GM18870 (cell line): Measurements from ENCODE around the gene UBQLN1.
A peak's percentile ranks its signal among the peaks of the same experiment; 100 is the strongest.
"Not testable (repeated sequence)": the region's sequence is repeated elsewhere in the genome, so short reads cannot be mapped to it uniquely, and the experiment has no call there.

Source experiments
- ATAC-seq: cut with Tn5 transposase; IDR thresholded peaks from one replicate; pipeline ENCODE4 v1.9.1; 2021; ENCODE audit warnings: moderate library complexity; ENCODE audit not compliant: unreplicated experiment

Gene UBQLN1

DNA sequence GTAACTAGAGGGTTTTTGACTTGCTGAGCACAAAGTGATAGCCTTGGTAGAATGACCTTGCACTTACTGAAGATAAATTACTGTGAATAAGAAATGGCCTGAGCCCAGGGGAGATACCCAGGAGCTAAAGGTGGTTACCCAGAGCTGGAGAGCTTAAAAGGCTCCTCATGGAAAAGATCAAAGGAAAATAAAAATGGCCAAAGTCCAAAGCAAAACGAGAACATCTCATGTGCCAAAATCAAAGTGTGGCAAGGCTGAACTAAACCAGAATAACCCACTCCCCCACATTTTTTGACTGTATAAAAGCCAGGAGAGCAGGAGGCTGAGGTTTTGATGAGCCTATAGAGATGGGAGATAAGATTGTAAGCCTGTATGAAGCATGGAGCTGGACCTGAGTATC, 70.4 kb downstream of the UBQLN1 start:
- ATAC-seq: no peak

DNA sequence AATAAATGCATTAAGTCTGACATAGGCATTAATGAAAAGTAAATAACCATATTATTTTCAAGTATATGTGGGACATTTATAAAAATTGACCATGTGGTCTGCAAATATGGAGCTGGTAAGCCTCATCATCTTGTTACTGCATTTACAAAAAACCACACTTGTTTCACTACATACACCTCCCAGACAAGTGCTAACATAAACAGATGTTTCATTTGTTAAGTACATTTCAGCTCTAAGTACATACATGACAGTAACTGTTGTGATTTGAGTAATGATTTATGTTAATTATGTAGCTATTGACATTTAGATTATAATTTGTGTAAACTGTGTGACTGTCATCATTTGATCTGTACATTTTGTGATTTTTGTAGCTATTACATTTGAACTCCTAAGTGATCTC, 70.9 kb downstream of the UBQLN1 start:
- ATAC-seq: no peak

DNA sequence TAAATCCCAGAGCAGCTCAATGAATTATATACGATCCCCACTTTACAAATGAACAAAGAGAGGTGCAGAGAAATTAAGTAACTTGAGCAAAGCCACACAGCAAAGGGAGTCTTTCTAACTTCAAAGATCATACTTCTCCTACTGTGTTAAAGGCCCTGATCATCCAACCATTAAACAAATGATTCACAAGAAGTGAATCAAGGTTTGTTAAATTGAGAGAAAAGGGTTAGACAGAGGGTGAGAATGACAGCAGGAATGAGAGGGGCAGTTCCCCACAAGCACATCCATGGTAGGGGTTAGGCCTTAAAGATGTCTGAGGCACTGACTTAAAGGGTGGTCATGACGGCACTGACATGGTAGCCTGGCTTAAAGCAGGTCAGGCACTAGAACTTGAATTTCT, 74.1 kb downstream of the UBQLN1 start:
- ATAC-seq: no peak

DNA sequence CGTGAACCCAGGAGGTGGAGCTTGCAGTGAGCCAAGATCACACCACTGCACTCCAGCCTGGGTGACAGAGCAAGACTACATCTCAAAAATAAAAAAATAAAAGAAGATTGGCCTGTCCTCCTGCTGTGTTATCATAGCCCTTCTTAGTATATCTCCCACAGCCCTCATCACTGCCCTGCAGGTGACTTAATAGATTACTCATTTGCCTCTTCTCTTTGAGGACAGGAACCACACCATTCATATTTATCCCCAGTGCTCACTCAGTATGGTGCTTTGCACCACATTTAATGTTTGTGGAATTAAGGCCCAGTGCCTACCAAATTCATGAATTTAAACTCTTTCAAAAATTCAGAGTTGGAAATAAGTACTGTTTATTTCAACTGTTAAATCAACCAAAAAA, 74.5 kb downstream of the UBQLN1 start:
- no peak for ATAC-seq

DNA sequence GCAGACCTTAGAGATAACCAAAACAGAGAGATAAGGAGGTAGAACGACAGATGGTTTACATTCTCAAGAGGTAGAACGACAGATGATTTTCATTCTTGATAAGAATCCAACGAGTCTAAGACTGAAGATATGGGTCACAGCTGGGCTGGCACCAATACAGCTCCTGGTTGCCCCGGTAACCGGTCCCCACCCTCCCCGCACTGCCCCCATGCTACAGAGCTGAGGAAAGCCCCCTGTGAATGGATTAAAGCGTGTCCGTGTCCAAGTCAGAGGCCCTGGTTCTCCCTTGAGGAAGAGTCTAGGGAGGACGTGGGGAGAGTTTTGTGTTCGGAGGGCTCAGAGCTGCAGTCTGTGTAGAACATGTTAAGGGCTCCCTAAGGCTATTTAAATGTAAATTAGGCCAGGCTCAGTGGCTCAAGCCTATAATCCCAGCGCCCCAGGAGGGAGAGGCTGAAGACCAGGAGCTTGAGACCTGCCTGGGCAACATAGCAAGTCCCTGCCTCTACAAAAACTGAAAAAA, 76.8 kb downstream of the UBQLN1 start:
- no peak for ATAC-seq

DNA sequence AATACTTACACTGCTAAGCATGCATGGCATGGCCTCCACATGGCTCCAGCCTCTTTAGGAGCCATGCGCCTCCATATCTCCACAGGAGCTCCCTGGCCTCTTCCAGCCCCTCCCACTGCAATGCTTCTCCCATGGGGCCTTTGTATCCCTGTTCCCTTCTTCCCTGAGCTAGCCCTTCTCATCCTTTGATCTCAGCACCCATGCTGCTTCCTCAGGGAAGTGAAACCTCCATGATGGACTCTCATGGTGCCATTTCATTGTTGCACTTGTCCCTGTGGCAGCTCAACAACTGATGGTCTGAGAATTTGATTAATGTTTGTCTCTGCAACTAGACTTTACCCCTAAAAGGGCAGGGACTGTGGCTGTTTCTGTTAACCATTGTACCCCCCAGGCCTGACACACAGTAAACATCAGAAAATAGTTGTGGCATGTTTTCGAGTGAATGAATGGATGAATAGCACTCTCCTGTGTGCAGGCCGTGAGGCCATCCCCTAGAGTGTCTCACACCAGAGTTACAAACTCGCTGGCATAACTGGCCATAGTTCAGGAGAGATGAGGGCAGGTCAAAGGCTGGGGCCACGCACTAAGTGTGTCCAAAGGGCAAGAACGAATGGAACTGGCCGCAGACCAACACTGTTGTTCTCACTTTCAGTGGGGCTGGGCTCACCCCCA, 78.2 kb downstream of the UBQLN1 start:
- ATAC-seq: no peak

DNA sequence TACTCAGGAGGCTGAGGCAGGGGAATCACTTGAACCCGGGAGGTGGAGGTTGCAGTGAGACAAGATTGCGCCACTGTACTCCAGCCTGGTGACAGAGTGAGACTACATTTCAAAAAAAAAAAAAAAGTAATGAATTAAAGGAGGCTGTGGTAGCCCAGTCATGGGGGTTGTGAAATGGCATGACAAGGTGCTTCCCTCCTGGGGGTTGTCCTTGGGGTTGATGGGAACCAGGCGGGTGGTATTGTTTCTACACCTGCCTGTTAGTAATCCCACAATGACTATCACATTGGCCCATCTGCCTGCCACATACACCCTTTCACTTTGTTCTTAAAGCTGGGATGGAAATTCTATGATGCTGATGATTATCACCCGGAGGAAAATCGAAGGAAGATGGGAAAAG, 79.2 kb downstream of the UBQLN1 start:
- no peak for ATAC-seq

DNA sequence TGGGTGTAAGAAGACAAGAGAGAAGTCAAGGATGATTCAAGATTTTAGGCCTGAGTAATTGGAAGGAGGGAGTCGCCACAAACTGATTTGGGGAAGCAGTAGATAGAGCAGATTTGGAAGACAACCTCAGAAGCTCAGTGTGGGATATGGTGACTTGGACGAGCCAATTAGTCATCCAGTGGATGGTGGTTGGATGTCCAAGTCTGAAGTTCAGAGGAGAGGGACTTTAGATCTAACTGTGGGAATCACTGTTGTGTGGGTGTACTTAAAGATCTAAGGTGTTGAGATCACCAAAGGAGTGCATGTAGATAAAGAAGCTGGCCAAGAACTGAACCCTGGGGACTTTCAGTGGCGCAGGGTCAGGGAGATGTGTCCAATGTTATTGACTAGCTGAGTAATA, 82.6 kb downstream of the UBQLN1 start:
- no peak for ATAC-seq

DNA sequence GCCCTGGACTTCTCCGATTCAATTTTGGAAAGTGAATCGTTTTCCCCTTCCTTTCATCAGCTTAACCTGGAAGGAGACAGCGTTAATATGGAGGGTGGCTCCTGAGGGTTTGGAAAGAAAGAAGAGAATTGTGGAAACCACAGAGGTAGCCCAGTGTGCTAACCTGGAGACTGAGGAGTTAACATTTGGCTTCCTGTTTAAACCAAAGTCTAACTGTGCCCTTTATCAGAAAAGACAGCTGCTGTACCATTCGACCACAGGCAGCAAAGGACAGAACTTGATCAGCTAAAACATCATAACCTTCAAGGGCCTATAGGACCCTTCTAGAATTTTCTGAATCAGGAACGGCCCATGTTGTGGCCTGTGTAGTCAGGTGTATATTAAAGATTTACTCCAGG, 84.1 kb downstream of the UBQLN1 start:
- peak; percentile 32 for ATAC-seq

DNA sequence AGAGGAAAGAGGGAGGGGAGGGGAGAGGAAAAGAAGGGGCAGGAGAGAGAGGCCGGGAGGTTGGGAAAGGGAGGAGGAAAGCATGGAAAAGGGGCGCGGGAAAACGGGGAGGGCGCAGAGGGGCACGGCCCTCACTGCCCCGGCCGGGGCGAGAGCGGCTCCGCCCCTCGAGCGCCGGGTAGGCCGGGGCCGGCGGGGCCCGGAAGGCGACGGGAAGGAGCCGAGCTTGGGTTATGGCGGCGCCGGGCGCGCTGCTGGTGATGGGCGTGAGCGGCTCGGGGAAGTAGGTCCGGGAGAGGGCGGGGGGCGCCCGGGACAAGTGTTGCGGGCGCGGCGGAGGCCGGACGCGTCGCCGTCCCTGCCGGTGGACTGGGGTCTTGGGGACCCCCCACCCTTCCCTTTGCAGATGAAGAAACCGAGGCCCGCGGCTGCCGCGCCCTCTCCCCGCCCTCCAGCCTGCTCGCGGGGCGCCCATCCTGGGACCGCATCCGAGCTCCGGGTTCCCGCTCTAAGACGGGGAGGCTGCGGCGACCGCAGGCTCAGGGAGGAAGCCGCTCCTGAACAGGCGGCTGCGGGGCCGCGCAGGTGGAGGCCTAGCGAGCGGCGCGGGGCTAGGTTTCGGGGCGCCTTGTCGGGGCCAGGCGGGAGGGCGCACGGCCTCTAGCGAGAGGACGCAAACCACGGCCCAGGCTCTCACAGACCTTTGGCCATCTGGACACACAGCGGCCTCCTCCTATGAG, 84.6 kb downstream of the UBQLN1 start, which contains the start of gene IDNK:
IDNK (plus strand) TSS at position 205 of the 740 bp plus-strand sequence; CDS start at position 234, 29 bp downstream.
- peak; percentile 57 for ATAC-seq

DNA sequence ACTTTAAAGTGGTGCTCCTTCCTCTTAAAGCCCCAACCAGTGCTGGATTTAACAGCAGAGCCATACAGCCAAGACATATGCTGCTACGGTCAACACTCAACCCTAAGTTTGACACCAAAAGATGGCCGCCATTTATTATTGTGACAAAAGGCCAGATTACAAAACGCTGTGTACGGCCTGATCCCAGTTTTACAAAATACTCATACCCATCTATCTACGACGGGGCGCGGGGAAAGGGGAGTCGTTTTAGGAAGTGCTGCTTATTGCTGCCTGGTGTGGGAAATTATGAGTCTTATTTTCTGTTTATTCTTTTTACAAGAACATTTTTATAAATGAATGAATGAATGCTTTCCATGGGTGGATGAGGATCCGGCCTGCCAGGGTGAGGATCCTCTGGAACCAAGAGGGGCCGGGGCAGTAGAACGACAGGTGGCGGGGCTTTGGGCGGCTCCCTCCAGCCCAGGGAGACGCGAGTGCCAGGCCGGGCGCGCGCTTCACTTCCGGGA, 85.3 kb downstream of the UBQLN1 start:
- peak; percentile 25 for ATAC-seq

DNA sequence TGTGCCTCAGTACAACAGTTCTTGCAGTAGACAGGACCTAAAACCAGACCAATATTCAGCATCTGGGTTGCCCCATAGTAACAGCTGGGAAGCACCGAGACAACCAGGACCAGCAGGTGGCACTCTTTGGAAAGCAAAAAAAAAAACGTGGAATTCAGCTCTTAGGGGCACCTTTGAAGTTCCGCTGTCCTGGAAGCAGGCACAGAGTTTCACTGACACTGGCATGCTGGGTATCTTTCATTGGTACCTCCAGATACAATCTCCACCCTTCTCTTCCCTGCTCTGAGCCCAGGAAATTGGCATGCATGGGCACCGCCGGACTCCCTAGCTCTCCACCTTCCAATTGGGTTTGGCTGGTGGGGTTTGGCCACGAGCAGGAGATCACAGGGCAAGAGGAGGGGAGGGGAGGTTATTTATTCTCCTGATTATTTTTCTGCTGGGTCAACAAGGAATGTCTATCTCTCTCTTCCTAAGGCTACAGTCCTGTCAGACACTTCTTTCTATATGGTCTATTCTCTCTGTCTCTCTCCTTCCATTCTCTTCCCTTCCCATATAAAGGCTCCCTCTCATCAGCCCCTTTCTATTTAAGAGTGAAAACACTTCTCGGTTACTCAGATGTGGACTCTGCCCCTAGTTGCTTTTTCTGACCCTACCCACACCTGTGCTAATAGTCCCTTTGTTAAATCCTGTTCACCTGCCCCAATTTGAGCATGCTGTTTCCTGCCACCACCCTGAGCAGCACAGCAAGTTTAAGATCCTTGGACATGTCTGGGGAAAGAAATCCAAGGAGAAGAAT, 86.7 kb downstream of the UBQLN1 start:
- ATAC-seq: no peak

DNA sequence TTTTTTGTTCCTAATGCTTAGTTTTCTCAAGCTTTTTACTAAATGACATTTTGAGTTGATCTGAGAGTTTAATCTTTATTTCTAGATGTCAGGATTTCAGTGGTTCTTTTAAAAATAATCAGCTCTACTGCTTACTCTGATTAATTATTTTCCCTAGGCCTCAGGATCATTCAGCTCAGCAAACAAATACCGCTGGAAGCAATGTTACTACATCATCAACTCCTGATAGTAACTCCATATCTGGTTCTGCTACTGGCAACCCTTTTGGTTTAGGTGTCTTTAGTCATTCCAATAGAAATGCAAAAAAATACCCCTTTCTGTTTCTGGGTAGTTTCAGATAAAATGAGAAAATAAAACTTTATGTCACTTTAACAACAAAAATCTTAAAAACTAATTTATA, 90.5 kb downstream of the UBQLN1 start:
- no peak for ATAC-seq

DNA sequence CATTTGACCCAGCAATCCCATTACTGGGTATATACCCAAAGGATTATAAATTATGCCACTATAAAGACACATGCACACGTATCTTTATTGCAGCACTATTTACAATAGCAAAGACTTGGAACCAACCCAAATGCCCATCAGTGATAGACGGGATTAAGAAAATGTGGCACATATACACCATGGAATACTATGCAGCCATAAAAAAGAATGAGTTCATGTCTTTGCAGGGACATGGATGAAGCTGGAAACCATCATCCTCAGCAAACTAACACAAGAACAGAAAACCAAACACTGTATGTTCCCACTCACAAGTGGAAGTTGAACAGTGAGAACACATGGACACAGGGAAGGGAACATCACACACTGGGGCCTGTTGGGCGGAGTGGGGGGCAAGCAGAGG, 94.5 kb downstream of the UBQLN1 start:
- ATAC-seq: not testable (repeated sequence)
